Colonic mucosa (tissue), 4 donors: ENCODE data around the gene OR10AD1. TPM values are rescaled to one million over a fixed set of nuclear protein-coding genes. Genes with fewer than 3 reads are reported as not detected.
A peak's percentile ranks its signal among the peaks of the same experiment; 100 is the strongest.

ENCODE experiments used
- DNase-seq: peaks from one replicate; pipeline ENCODE4 v3.0.0-alpha.2; 2020
- H3K27ac ChIP-seq: fragments of 200-600 bp; one replicate; pipeline ENCODE4 v1.8.0; 2021
- H3K27me3 ChIP-seq: fragments of 200-600 bp; one replicate; pipeline ENCODE4 v1.8.0; 2021
- H3K36me3 ChIP-seq: fragments of 200-600 bp; one replicate; pipeline ENCODE4 v1.8.0; 2021
- H3K4me1 ChIP-seq: fragments of 200-600 bp; one replicate; pipeline ENCODE4 v1.8.0; 2021; ENCODE audit warnings: mild to moderate bottlenecking
- H3K4me3 ChIP-seq: fragments of 200-600 bp; one replicate; pipeline ENCODE4 v1.8.0; 2021
- H3K9ac ChIP-seq, 2 donors: one replicate each; pipeline ENCODE4 v1.7.0; 2013; ENCODE audit warnings: control low read depth in 2 of 2, low read depth in 2 of 2, low read length in 2 of 2
- H3K9me3 ChIP-seq: fragments of 200-600 bp; one replicate; pipeline ENCODE4 v1.8.0; 2021
- CTCF ChIP-seq: fragments of 200-600 bp; IDR thresholded peaks from one replicate; pipeline ENCODE4 v1.8.0; 2022; ENCODE audit warnings: antibody characterized with exemption, mild to moderate bottlenecking
- intact Hi-C: fragments of 100-400 bp; cut with DNase I; formaldehyde crosslinking; loops from one replicate; pipeline ENCODE4 v1.14.1; 2022
- total RNA-seq, 2 donors: library from RNA; stranded (reverse); fragmentation: NEBNext Ultra II Directional in 1 of 2; extraction: Animal tissue kit (Norgen Biotek cat#: 25700) in 1 of 2; gene quantifications; one replicate each; pipeline ENCODE4 v1.2.1, GENCODE V29; 2021
- donor health status: healthy.
- donor health status: DM: no; HTN: no; CAD: no.
- donor health status: DM: no; HTN: no; CAD: no.

OR10AD1 gene
- total RNA-seq, 2 donors from 2014 or later: not detected

GRCh38 chr12:48197971-48198671, 5.0 kb downstream of the OR10AD1 start:
- peak; percentile 97 for DNase-seq
- Histone ChIP-seq H3K9me3 (no peaks in the 10 kb centered on the region), H3K27ac (peak overlapping the region; percentile 87), H3K4me1 (no peaks in the 10 kb centered on the region), H3K9ac (peak overlapping the region; percentile 91 to 92), H3K4me3 (peak overlapping the region; percentile 51), H3K36me3 (no peaks in the 10 kb centered on the region), H3K27me3 (no peaks in the 10 kb centered on the region)
- intact Hi-C loops: no loop called here
- no peak for TF ChIP-seq CTCF

DNA sequence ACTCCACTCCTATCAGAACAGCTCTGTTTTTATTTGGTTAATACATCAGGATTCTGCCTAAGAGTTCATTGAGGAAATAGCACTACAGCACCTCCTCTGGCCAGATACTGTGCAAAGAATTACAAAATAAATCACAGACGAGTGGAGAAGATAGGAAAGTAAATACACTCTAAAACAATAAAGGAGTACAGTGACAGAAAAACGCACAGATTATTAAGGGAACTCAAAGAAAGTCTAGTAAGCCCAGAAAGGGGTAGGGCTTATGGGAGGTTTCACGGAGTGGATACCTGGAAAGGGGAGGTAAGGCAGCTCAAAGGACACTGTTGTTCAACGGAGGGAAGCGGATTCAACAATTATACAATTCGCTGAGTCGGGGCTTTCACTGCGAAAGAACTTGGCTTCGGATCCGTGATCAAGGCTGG, 5.5 kb downstream of the OR10AD1 start:
- no peak for TF ChIP-seq CTCF
- Histone ChIP-seq H3K4me3 (peak overlapping the region; percentile 51), H3K27me3 (no peaks in the 10 kb centered on the region), H3K36me3 (no peaks in the 10 kb centered on the region), H3K4me1 (no peaks in the 10 kb centered on the region), H3K9ac (peak overlapping the region; percentile 57 to 91), H3K27ac (peak overlapping the region; percentile 87), H3K9me3 (no peaks in the 10 kb centered on the region)
- peak; percentile 52 for DNase-seq
- intact Hi-C loops: no loop called here

- H3K4me3 ChIP-seq: no peak overlapping the region
- H3K9me3 ChIP-seq: no peaks in the 10 kb centered on the region
- TF ChIP-seq CTCF: no peak
- no peaks in the 10 kb centered on the region for H3K27me3 ChIP-seq
- H3K4me1 ChIP-seq: no peaks in the 10 kb centered on the region
- H3K9ac ChIP-seq: no peak overlapping the region
- intact Hi-C loops: no loop called here
- no peak overlapping the region for H3K27ac ChIP-seq
- H3K36me3 ChIP-seq: no peaks in the 10 kb centered on the region
- DNase-seq: no peak
Observed at GRCh38 chr12:48194799-48195201, 8.3 kb downstream of the OR10AD1 start.

DNA sequence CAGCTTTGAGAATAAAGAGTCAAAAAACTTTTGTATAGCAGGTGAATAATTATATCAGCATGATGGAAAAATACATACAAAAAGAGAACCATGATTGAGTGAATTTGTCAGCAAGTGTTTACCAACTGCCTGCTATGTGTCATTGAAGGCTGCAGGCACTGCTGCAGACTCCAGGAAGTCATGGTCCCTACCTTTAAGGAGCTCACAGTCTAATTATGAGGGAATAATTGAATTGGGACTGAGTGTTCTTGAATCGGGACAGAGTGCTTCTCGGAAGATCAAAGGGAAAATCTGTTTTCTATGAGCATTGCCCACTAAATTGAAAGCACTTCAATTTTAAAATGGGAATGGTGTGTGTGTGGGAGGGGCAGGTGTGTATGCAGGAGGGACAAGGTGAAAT, 9.5 kb downstream of the OR10AD1 start:
- Histone ChIP-seq H3K9ac (no peak overlapping the region), H3K4me3 (no peak overlapping the region), H3K27me3 (no peaks in the 10 kb centered on the region), H3K36me3 (no peaks in the 10 kb centered on the region), H3K27ac (no peak overlapping the region), H3K4me1 (no peaks in the 10 kb centered on the region), H3K9me3 (no peaks in the 10 kb centered on the region)
- intact Hi-C loops: no loop called here
- no peak for TF ChIP-seq CTCF
- DNase-seq: no peak

DNA sequence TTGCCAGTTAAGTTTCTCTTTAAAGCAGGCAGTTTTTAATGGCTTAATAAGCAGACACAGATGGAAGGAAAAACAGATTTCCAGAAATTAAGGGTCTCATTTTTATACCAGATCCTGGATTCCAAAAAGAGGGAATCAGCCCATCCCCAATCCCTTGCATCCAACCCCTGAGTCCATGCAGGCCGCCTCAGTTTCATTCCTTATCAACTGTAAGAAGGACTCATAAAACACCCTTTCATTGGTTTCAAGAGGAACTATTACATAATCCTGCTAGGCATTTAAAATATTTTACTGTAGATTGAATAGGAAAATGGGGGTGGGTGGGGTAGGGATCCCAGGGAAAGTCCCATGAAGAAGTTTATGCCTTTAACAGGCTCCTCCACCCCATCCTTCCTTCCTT, 10.2 kb downstream of the OR10AD1 start:
- H3K36me3 ChIP-seq: no peaks in the 10 kb centered on the region
- H3K9me3 ChIP-seq: no peaks in the 10 kb centered on the region
- no peak for TF ChIP-seq CTCF
- DNase-seq: no peak
- intact Hi-C loops: no loop called here
- H3K4me3 ChIP-seq: no peak overlapping the region
- no peak overlapping the region for H3K27ac ChIP-seq
- no peaks in the 10 kb centered on the region for H3K4me1 ChIP-seq
- H3K27me3 ChIP-seq: no peaks in the 10 kb centered on the region
- H3K9ac ChIP-seq: no peak overlapping the region
